HCT116 (cell line): ENCODE measurements around the gene PPM1B.

Experiments used
- CTCF ChIP-seq, 3 experiments: fragments of 200-600 bp in 1 of 3; sonication (generic) in 1 of 3; IDR thresholded peaks in 2 of 3; conservative IDR thresholded peaks in 1 of 3; 2 replicates each; pipeline ENCODE4 v1.5.1; 2012 to 2017; ENCODE audit warnings: low read depth in 2 of 3, low read length in 2 of 3, antibody characterized with exemption in 1 of 3, borderline replicate concordance in 1 of 3, control low read depth in 1 of 3, mild to moderate bottlenecking in 1 of 3, mixed read lengths in 1 of 3, mixed run types in 1 of 3, moderate library complexity in 1 of 3; ENCODE audit not compliant: insufficient read depth in 1 of 3
- ELF1 ChIP-seq: IDR thresholded peaks from 2 replicates; pipeline ENCODE4 v1.6.1; 2012; ENCODE audit warnings: low read depth, borderline replicate concordance
- EZH2phosphoT487 ChIP-seq: fragments of 200-600 bp; IDR thresholded peaks from 2 replicates; pipeline ENCODE4 v1.6.1; 2018; ENCODE audit warnings: antibody characterized with exemption, borderline replicate concordance
- JUND ChIP-seq: IDR thresholded peaks from 2 replicates; pipeline ENCODE4 v1.6.1; 2012
- POLR2A ChIP-seq: IDR thresholded peaks from 2 replicates; pipeline ENCODE4 v1.7.0; 2011; ENCODE audit warnings: borderline replicate concordance; ENCODE audit not compliant: insufficient read depth, insufficient read length; ENCODE audit errors: extremely low read depth
- POLR2AphosphoS5 ChIP-seq: IDR thresholded peaks from 2 replicates; pipeline ENCODE4 v1.6.1; 2011; ENCODE audit warnings: mild to moderate bottlenecking, low read depth, low read length, moderate library complexity
- SIN3A ChIP-seq: IDR thresholded peaks from 2 replicates; pipeline ENCODE4 v1.6.1; 2012; ENCODE audit warnings: low read depth
- ZNF274 ChIP-seq: fragments of 200-500 bp; sonication (Bioruptor generic); IDR thresholded peaks from 2 replicates; pipeline ENCODE4 v1.6.1; 2014; ENCODE audit warnings: mild to moderate bottlenecking, low read depth, low read length, inconsistent platforms

GRCh38 chr2:44273596-44273995 lies 104.9 kb downstream of the PPM1B start:
- TF ChIP-seq EZH2phosphoT487, result no peak
- TF ChIP-seq POLR2AphosphoS5, result no peak
- no peak for TF ChIP-seq ELF1
- no peak for TF ChIP-seq SIN3A
- TF ChIP-seq JUND, result no peak
- TF ChIP-seq CTCF (IDR thresholded peaks at IDR 0.05 in 2 of 3, conservative IDR thresholded peaks at IDR 0.05 in 1 of 3; ENCODE audit: borderline replicate concordance in 1 of 3, insufficient read depth in 1 of 3, low read depth in 2 of 3, low read length in 2 of 3), result no peak
- no peak for TF ChIP-seq ZNF274
- no peak for TF ChIP-seq POLR2A
